ENCODE data around the gene ZC3H6.
"Not testable (repeated sequence)": the region's sequence is repeated elsewhere in the genome, so short reads cannot be mapped to it uniquely, and the experiment has no call there.

ZC3H6 gene

DNA sequence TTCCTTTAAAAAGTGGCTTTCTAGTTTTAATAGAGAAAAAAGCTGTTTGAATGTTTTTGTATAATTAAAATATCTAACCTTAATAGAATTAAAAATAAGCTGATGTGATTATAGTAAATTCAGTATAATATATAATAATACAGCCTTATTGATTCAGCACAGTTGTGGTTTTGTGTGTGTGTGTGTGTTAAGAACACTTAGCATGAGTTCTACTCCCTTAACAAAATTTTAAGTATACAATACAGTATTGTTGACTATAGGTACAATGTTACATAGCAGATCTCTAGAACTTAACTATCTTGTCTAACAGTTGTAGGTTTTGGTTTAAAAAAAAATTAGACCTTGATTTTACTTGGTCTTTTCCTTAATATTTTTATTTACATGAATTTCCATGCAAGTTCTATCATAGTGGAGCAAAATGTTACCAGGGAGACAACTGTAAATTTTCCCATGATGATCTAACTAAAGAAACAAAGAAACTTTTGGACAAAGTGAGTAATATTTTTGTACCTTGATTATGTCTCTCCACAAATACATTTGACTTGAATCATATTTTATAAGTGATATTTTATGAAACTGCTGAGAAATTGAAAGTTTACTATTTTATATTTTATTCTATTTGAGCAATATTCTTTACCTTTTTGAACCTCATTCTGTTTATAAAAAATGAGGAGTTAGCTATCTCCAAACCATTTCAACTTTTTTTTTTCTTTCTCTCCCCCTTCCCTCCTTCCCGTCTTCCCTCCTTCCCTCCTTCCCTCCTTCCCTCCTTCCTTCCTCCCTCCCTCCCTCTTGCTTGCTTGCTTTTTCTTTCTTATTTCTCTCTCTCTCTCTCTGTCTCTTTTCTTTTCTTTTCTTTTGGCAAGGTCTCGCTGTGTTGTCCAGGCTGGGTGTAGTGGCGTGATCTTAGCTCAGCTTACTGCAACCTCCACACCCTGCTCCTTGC lies 46.3 kb downstream of the ZC3H6 start:
- DNase-seq (ENCODE audit: low spot score): no peak

GRCh38 chr2:112322919-112323318 lies 47.5 kb downstream of the ZC3H6 start:
- DNase-seq (ENCODE audit: low spot score): no peak

GRCh38 chr2:112332123-112332696 lies 56.8 kb downstream of the ZC3H6 start:
- DNase-seq (ENCODE audit: low spot score): no peak

GRCh38 chr2:112335600-112335999 lies 60.2 kb downstream of the ZC3H6 start:
- no peak for DNase-seq (ENCODE audit: low spot score)

GRCh38 chr2:112339986-112340385 lies 64.6 kb downstream of the ZC3H6 start:
- DNase-seq (ENCODE audit: low spot score): no peak

DNA sequence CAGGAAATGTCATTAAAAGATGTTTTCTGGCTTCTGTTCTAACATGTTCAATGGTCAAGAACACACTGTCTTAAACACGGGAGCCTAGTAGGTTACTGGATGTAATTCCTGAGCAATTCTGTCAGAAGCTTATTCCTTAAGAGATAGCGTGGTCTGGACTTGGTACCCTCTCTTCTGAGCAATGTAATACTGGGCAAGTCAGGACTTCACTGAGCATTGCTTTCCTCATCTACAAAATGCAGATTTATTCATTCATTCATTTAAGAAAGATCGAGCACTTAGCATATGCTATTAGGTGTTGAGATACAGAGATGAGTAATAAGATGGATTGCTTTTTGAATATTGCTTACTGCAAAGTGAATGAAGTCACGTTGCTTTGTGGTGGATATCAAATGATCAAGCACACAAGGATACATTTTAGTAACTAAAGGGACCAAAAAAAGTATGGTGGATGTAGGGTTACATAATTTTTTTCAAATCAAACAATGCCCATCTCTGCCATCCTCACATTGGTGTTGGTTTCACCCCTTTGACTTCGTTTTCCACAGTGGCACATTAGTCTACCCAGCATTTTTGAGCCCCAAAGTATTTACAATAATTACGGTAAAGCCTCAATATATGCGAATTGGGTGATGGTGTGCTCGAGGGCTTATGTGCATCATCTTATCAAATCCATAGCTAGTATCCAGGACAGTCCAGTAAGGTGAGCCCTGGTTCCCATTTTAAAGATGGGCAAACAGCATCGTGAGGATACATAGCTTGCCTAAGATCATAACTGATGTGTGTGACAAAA lies 65.3 kb downstream of the ZC3H6 start:
- no peak for DNase-seq (ENCODE audit: low spot score)

DNA sequence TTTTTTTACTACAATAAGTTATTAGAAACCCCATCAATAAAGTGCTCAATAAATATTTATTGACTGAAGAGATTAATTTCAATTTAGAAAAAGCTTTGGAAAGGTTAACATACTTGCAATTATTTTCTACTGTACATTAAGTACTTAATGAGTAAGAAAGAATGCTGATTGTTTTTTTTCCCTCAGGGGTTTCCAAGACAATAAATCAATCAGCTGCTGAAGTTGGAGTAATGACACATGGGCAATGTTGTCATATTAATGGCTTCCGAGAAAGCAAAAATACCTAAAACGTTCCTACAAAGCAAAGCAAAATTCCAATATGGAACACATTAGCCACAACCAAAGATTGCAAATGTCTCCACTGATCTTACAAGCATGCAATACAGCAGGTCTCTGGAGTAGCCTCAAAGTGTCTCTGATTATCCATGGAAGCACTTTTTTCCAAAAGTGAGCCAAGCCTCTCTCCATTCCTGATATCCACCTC lies 66.7 kb downstream of the ZC3H6 start:
- DNase-seq (ENCODE audit: low spot score): no peak

DNA sequence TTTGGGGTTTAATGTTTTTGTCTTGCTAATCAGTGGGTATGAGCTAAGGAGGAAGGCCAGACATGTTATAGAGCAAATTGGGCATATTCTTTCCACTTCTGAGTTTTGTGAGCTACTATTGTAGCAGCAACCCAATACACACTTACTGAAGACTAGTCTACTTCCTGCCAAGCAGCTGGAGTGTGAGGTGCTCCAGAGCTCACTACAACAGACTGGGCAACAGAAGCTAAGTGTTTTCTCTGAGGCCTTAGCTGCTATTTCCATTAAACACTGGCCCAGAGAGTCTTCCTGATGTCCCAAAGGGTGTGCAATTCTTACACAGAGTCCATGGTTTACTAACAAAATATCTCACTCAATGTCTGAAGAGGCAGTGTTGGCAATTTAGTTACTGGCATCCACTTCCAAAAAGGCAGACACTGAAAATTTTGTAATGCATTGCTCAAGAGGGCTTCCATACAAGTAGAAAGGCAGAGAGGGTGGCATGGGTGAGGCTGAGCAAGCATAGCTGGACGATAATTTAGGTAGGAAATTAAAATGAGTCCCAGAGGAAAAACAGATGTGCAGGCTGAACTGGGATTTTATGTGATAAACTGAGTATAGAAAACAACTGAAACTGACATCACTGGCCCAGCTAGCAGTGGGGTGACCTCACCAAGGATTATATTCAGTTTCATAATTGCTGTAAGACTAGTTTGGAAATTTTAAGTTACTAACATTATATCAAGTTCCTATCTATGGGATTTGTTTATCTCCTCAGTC lies 68.6 kb downstream of the ZC3H6 start:
- DNase-seq (ENCODE audit: low spot score): no peak

DNA sequence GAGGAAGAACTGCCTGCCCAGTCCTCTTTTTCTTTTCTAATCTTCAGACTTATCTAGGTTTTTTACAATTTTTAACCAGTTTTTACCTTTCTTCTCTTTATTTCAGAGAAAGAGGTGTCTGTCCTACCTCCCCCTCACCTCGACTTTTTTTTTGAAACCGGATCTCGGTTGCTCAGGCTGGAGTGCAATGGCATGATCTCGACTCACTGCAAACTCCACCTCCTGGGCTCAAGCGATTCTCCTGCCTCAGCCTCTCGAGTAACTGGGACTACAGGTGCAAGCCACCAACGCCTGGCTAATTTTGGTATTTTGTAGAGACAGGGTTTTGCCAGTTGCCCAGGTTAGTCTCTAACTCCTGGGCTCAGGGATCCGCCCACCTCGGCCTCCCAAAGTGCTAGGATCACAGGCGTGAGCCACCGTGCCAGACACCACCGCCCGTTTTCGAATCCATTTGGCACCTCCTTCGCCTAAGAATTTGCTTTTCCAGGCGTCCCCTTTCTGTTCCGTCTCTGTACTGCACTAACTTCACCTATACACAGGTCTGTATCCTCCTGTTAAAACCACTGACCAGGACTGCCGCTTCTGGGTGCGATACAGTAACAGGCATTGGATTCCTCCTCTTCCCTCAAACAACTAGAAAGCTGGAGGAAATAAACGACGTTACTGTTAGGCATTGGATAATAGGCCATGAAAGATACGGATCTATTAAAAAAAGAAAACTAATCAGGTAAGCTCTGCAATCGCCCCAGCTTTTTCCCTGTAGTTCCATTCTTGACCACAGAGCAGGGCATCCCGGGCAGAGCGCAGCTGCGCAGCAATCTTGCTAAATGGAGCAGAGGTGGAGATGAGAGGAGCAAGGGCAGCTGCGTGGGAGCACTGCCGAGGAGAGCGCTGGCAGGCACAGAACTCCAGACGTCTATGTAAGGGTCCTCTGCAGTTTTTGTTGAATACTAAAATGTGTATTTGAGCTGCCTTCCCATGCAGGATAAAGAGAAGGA lies 69.9 kb downstream of the ZC3H6 start:
- DNase-seq (ENCODE audit: low spot score): no peak

DNA sequence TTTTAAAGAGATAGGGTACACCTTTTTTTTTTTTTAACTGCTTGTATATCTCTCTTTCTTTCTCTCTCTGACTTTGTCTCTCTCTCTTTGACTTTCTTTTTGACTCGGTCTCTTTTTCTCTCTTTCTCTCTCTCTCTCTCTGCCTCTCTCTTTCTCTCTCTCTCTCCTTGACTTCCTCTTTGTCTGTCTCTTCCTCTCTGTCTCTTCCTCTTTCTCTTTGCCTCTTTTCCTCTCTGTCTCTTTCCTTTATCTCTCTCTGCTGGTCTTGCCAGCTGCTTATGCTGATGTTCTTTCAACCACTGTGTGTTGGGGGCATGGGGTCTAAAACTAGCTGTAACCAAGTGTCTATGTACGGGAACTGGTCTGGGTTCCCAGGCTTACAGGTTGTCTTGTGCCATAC lies 76.9 kb downstream of the ZC3H6 start:
- not testable (repeated sequence) for DNase-seq (ENCODE audit: low spot score)

DNA sequence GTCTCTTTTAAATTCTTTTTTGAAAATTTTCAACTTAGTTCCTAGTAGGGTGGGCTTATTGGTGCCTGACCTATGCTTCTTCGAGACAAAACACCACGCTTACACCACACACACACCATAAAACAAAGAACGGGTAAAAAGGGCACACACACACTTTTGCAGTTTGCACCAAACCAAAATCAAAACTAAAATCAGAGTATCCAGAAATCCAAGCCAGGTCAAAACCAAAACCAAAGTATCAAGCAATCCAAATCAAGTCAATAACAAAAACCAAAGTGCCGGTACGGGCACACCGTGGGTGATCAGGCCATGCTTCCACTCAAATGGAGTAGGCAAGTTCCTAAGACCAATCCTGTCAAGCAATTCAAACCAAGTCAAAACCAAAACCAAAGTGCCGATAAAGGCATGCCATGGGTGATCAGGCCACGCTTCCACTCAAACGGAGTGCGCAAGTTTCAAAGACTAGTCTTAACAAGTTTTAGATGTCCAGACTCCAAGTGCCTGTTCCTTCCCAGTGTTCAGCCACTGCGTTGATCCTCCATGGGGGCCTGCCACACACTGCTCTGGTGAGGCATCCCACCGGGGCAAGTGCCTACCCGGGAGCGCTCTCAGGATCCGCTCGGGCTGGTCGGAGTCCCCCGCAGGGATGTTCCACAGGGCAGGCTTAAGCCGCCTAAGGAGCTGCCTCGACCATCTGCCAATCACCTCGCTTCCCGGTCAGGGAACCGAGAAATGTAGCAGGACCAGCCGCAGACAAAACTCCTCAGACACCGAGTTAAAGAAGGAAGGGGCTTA lies 77.6 kb downstream of the ZC3H6 start:
- not testable (repeated sequence) for DNase-seq (ENCODE audit: low spot score)

GRCh38 chr2:112354335-112354734 lies 78.9 kb downstream of the ZC3H6 start:
- DNase-seq (ENCODE audit: low spot score): not testable (repeated sequence)

- not testable (repeated sequence) for DNase-seq (ENCODE audit: low spot score)
Observed at GRCh38 chr2:112360055-112360454, 84.7 kb downstream of the ZC3H6 start.
